ENCODE results near the gene ATAD3B.

ATAD3B gene

GRCh38 chr1:1538334-1538733 is 66.8 kb downstream of the ATAD3B start:
- Histone ChIP-seq H3K27ac (replicated peaks) (no peak overlapping the region), H3K4me3 (replicated peaks; ENCODE audit: insufficient read depth, low read length) (no peak overlapping the region), H3K27me3 (ENCODE audit: insufficient read depth, poor library complexity, severe bottlenecking) (no peaks in the 10 kb centered on the region)
- TF ChIP-seq REST (IDR thresholded peaks at IDR 0.05; ENCODE audit: insufficient replicate concordance, low read depth) (no peak), POLR2AphosphoS5 (IDR thresholded peaks at IDR 0.05; ENCODE audit: low read depth) (no peak), GABPA (IDR thresholded peaks at IDR 0.05; ENCODE audit: low read depth) (no peak), SPI1 (IDR thresholded peaks at IDR 0.05; ENCODE audit: borderline replicate concordance, low read depth) (no peak), CTCF (IDR thresholded peaks at IDR 0.05; ENCODE audit: insufficient read depth, low read length) (no peak)
- no peak for DNase-seq (ENCODE audit: low read depth in 1 of 2, low spot score in 1 of 2)

DNA sequence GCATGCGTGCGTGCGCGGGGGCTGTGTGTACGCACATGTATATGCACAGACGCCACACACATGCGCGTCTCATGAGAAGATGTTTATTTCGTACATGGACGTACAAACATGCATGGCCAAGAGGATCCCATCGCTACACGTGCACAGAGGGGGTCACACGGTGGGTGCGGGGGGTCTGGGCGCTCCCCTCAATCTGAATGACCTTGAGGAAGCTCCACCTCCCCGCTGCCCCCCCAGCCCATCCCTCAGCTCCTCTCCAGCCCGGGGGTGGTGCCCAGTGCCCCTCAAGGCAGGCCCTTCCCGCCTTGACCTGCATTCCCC is 67.4 kb downstream of the ATAD3B start:
- DNase-seq (ENCODE audit: low read depth in 1 of 2, low spot score in 1 of 2) = no peak
- no peaks in the 10 kb centered on the region for H3K27me3 ChIP-seq (ENCODE audit: insufficient read depth, poor library complexity, severe bottlenecking)
- TF ChIP-seq POLR2AphosphoS5 (IDR thresholded peaks at IDR 0.05; ENCODE audit: low read depth) (no peak), SPI1 (IDR thresholded peaks at IDR 0.05; ENCODE audit: borderline replicate concordance, low read depth) (no peak)
- H3K4me3 ChIP-seq (replicated peaks; ENCODE audit: insufficient read depth, low read length) = no peak overlapping the region
- no peak overlapping the region for H3K27ac ChIP-seq (replicated peaks)

- DNase-seq (ENCODE audit: low read depth in 1 of 2, low spot score in 1 of 2) = no peak
- Histone ChIP-seq H3K27ac (replicated peaks) (no peak overlapping the region), H3K4me3 (replicated peaks; ENCODE audit: insufficient read depth, low read length) (no peak overlapping the region), H3K27me3 (ENCODE audit: insufficient read depth, poor library complexity, severe bottlenecking) (no peaks in the 10 kb centered on the region)
- TF ChIP-seq GABPA (IDR thresholded peaks at IDR 0.05; ENCODE audit: low read depth) = no peak
- no peak for TF ChIP-seq CTCF (IDR thresholded peaks at IDR 0.05; ENCODE audit: insufficient read depth, low read length)
- no peak for TF ChIP-seq REST (IDR thresholded peaks at IDR 0.05; ENCODE audit: insufficient replicate concordance, low read depth)
- no peak for TF ChIP-seq POLR2AphosphoS5 (IDR thresholded peaks at IDR 0.05; ENCODE audit: low read depth)
- no peak for TF ChIP-seq SPI1 (IDR thresholded peaks at IDR 0.05; ENCODE audit: borderline replicate concordance, low read depth)
Observed at GRCh38 chr1:1539310-1540089, 67.9 kb downstream of the ATAD3B start.

- Histone ChIP-seq H3K27ac (replicated peaks) (no peak within 1 kb of the TSS), H3K4me3 (replicated peaks; ENCODE audit: insufficient read depth, low read length) (no peak within 1 kb of the TSS), H3K27me3 (ENCODE audit: insufficient read depth, poor library complexity, severe bottlenecking) (no peaks in the 10 kb centered on the region)
- no peak for DNase-seq (ENCODE audit: low read depth in 1 of 2, low spot score in 1 of 2)
- TF ChIP-seq GABPA (IDR thresholded peaks at IDR 0.05; ENCODE audit: low read depth) (no peak), CTCF (IDR thresholded peaks at IDR 0.05; ENCODE audit: insufficient read depth, low read length) (no peak), POLR2AphosphoS5 (IDR thresholded peaks at IDR 0.05; ENCODE audit: low read depth) (no peak), SPI1 (IDR thresholded peaks at IDR 0.05; ENCODE audit: borderline replicate concordance, low read depth) (no peak), REST (IDR thresholded peaks at IDR 0.05; ENCODE audit: insufficient replicate concordance, low read depth) (no peak)
Observed at GRCh38 chr1:1540090-1540817, 68.7 kb downstream of the ATAD3B start, which contains the start of gene TMEM240. Gene TMEM240, minus strand, starts transcription at chr1:1540624. Its CDS starts 278 bp downstream, at chr1:1540346.
